K562 (cell line): ENCODE data around the gene PYCR2. TPM values are rescaled to one million over a fixed set of nuclear protein-coding genes. Genes with fewer than 3 reads are reported as not detected.

Experiments
- ATAC-seq: fragments of 200-7000 bp; cut with Tn5 transposase; 3 replicates; pipeline ENCODE4 v1.9.1; 2020; ENCODE audit warnings: moderate library complexity
- BruUV-seq: library from RNA; stranded (reverse); fragments of 400-500 nt; replicated peaks from 2 replicates; lab custom pipeline; 2021; lab: Mats Ljungman, UMichigan
- CTCF ChIA-PET: fragments of 300-600 bp; formaldehyde crosslinking; extraction: SDS; loops from one replicate; lab custom pipeline; 2021; ENCODE audit warnings: low intra/inter-chr PET ratio; lab: Yijun Ruan, JAX
- POLR2A ChIA-PET: fragments of 300-600, 350-650 bp; sonication (Branson Sonifier 250); formaldehyde crosslinking; extraction: SDS; loops from one replicate; lab custom pipeline; 2021; ENCODE audit warnings: antibody characterized with exemption, inconsistent platforms; lab: Yijun Ruan, JAX
- DNase-seq, 4 experiments: peaks; one replicate each; pipeline versions ENCODE4 v3.0.0 to v3.0.0-alpha.2; 2011 to 2018; ENCODE audit warnings: low spot score in 3 of 4, mixed read lengths in 3 of 4; ENCODE audit errors: extremely low read depth in 1 of 4
- FAIRE-seq: peaks from 2 replicates; lab custom pipeline; 2011; peaks lifted over from hg19 to GRCh38; lab: Jason Lieb, UNC
- H2AFZ ChIP-seq: 2 replicates; pipeline ENCODE4 v1.6.0; 2011; ENCODE audit warnings: low read depth, low read length, control low read depth, inconsistent platforms
- H3K27ac ChIP-seq: fragments of 200-600 bp; 3 replicates; pipeline ENCODE4 v1.8.0; 2011; ENCODE audit warnings: low read depth, mild to moderate bottlenecking, control low read depth, inconsistent platforms, low read length, moderate library complexity, mixed read lengths; ENCODE audit errors: extremely low read depth
- H3K27me3 ChIP-seq, 2 experiments: fragments of 300-600 bp in 1 of 2; 2 replicates in 1 of 2; 3 replicates in 1 of 2; pipeline versions ENCODE4 v1.6.0 to v1.8.0; 2011; ENCODE audit warnings: inconsistent platforms in 2 of 2, low read length in 2 of 2, mild to moderate bottlenecking in 1 of 2, mixed read lengths in 1 of 2, moderate library complexity in 1 of 2; ENCODE audit not compliant: control insufficient read depth in 2 of 2, insufficient read depth in 2 of 2
- H3K36me3 ChIP-seq: fragments of 300-600 bp; 3 replicates; pipeline ENCODE4 v1.8.0; 2011; ENCODE audit warnings: mild to moderate bottlenecking, low read length, inconsistent platforms; ENCODE audit not compliant: control insufficient read depth, insufficient read depth
- H3K4me1 ChIP-seq, 2 experiments: fragments of 200-600 bp in 1 of 2; replicated peaks in 1 of 2; 2 replicates in 1 of 2; 3 replicates in 1 of 2; pipeline versions ENCODE4 v1.5.1 to v1.8.0; 2011; ENCODE audit warnings: inconsistent platforms in 2 of 2, low read length in 2 of 2, mild to moderate bottlenecking in 1 of 2, mixed read lengths in 1 of 2, moderate library complexity in 1 of 2; ENCODE audit not compliant: control insufficient read depth in 2 of 2, insufficient read depth in 2 of 2
- H3K4me2 ChIP-seq: 2 replicates; pipeline ENCODE4 v1.6.1; 2011; ENCODE audit warnings: low read length, control low read depth, inconsistent platforms, mixed read lengths; ENCODE audit not compliant: insufficient read depth
- H3K4me3 ChIP-seq: fragments of 200-600 bp; sonication (generic), shearing (Covaris generic); 2 replicates; pipeline ENCODE4 v1.5.1; 2016; ENCODE audit warnings: control low read depth, inconsistent platforms
- H3K79me2 ChIP-seq: fragments of 200-600 bp; 3 replicates; pipeline ENCODE4 v1.8.0; 2011; ENCODE audit warnings: low read length, inconsistent platforms; ENCODE audit not compliant: control insufficient read depth, insufficient read depth
- H3K9ac ChIP-seq, 2 experiments: 2 replicates each; pipeline versions ENCODE4 v1.6.0 to v1.6.1; 2011; ENCODE audit warnings: low read depth in 2 of 2, low read length in 2 of 2, control low read depth in 1 of 2, inconsistent platforms in 1 of 2, mild to moderate bottlenecking in 1 of 2, mixed read lengths in 1 of 2; ENCODE audit not compliant: insufficient read depth in 1 of 2
- H3K9me1 ChIP-seq: one replicate; pipeline ENCODE4 v1.6.0; 2011; ENCODE audit warnings: inconsistent platforms, mild to moderate bottlenecking, low read length, moderate library complexity; ENCODE audit not compliant: control insufficient read depth, insufficient read depth
- H3K9me3 ChIP-seq: replicated peaks from 2 replicates; pipeline ENCODE4 v1.5.1; 2011; ENCODE audit warnings: low read depth, low read length, inconsistent platforms; ENCODE audit not compliant: control insufficient read depth, insufficient read depth
- H4K20me1 ChIP-seq: replicated peaks from 2 replicates; pipeline ENCODE4 v1.6.1; 2011; ENCODE audit warnings: low read length, inconsistent platforms, mixed read lengths; ENCODE audit not compliant: control insufficient read depth, insufficient read depth
- CBFB ChIP-seq: sonication (generic); formaldehyde crosslinking; IDR thresholded peaks from 2 replicates; pipeline ENCODE4 v1.4.0; 2020; ENCODE audit warnings: mild to moderate bottlenecking, missing genetic modification reagents
- ELF1 ChIP-seq: fragments of 200-800 bp; sonication (Bioruptor generic); IDR thresholded peaks from 2 replicates; pipeline ENCODE4 v1.6.1; 2016; ENCODE audit warnings: missing genetic modification characterization, missing compliant biosample characterization
- KDM5B ChIP-seq: fragments of 200-600 bp; sonication (generic); IDR thresholded peaks from 2 replicates; pipeline ENCODE4 v1.6.1; 2012; ENCODE audit warnings: low read depth, mild to moderate bottlenecking, moderate library complexity, low read length, control low read depth, inconsistent platforms; ENCODE audit not compliant: insufficient replicate concordance
- MIER1 ChIP-seq: fragments of 450-650 bp; IDR thresholded peaks from 2 replicates; pipeline ENCODE4 v1.6.1; 2016; ENCODE audit warnings: antibody characterized with exemption, mild to moderate bottlenecking, low read depth
- PKNOX1 ChIP-seq: fragments of 450-650 bp; IDR thresholded peaks from 2 replicates; pipeline ENCODE4 v1.6.1; 2016
- POLR2AphosphoS5 ChIP-seq: IDR thresholded peaks from 2 replicates; pipeline ENCODE4 v1.6.1; 2011; ENCODE audit warnings: mild to moderate bottlenecking, low read depth, low read length, moderate library complexity; ENCODE audit not compliant: control insufficient read depth, insufficient read depth
- POLR2G ChIP-seq: fragments of 200-400 bp; formaldehyde crosslinking; IDR thresholded peaks from 2 replicates; pipeline ENCODE4 v1.6.1; 2017; ENCODE audit warnings: low read depth, mild to moderate bottlenecking, antibody characterized with exemption, low read length, moderate library complexity
- RBFOX2 ChIP-seq: fragments of 200-400 bp; formaldehyde crosslinking; IDR thresholded peaks from 2 replicates; pipeline ENCODE4 v1.6.1; 2017; ENCODE audit warnings: low read depth, mild to moderate bottlenecking, low read length, moderate library complexity
- THAP12 ChIP-seq: fragments of 250-450 bp; sonication (Bioruptor Pico); IDR thresholded peaks from 2 replicates; pipeline ENCODE4 v1.9.0; 2021; ENCODE audit warnings: mild to moderate bottlenecking, inconsistent platforms
- ZNF212 ChIP-seq: fragments of 450-650 bp; formaldehyde crosslinking; IDR thresholded peaks from 2 replicates; pipeline ENCODE4 v1.4.0; 2020; ENCODE audit warnings: mild to moderate bottlenecking
- ZNF23 ChIP-seq: fragments of 250-450 bp; sonication (Bioruptor Pico); IDR thresholded peaks from 2 replicates; pipeline ENCODE4 v1.4.0; 2020; ENCODE audit warnings: mild to moderate bottlenecking
- WGBS: fragments of 100-300 bp; shearing (Covaris generic); methylation state at CpG from one replicate; pipeline ENCODE4 v1.1.6; 2016; ENCODE audit warnings: low coverage, mixed read lengths; ENCODE audit not compliant: insufficient coverage; ENCODE audit errors: missing lambda C conversion rate; 5-methylcytosine and 5-hydroxymethylcytosine counted together
- in situ Hi-C: fragments of 300-500 bp; cut with MboI; formaldehyde crosslinking; loops from 4 replicates; pipeline ENCODE4 v1.15.0; 2018; ENCODE audit warnings: inconsistent platforms, mixed read lengths
- intact Hi-C: fragments of 100-400 bp; cut with micrococcal nuclease; formaldehyde crosslinking; loops from 2 replicates; pipeline ENCODE4 v1.14.2; 2022
- polyA plus RNA-seq, 8 experiments: library from polyadenylated mRNA; depleted of rRNA in 4 of 8; stranded (reverse) in 5 of 8; unstranded in 3 of 8; fragments of >200 nt; fragmentation: Nextera tagmentation in 2 of 8; fragmentation: Illumina TruSeq in 1 of 8; extraction: Ambion mirVana in 2 of 8; extraction: Trizol in 1 of 8; gene quantifications; 2 replicates each; pipeline versions ENCODE4 v1.2.1 to v1.2.3, GENCODE V29; 2011 to 2014; ENCODE audit warnings: inconsistent platforms in 1 of 8, missing spikeins in 1 of 8
- total RNA-seq, 7 experiments: library from RNA; depleted of rRNA in 6 of 7; stranded (reverse); fragments of >200 nt in 6 of 7; fragmentation: Illumina TruSeq in 2 of 7; extraction: Trizol in 2 of 7; gene quantifications; 2 replicates each; pipeline versions ENCODE4 v1.2.1 to v1.2.3, GENCODE V29; 2011 to 2021; ENCODE audit warnings: low replicate concordance in 1 of 7
- TF ChIP-seq, protein P1 (sequence below): sonication (generic); formaldehyde crosslinking; IDR thresholded peaks from 2 replicates; pipeline ENCODE4 v1.9.0; 2022; ENCODE audit warnings: mild to moderate bottlenecking, missing genetic modification reagents

The PYCR2 gene
- total and polyA plus RNA-seq, 9 of the 15 experiments (the other 6 are each of a cell fraction or from before 2014, with no cell fraction given), result 5.5 to 219 (median 127) TPM

- ATAC-seq, result no peak
Measured at GRCh38 chr1:225921734-225922709, 2.0 kb downstream of the PYCR2 start.

More at GRCh38 chr1:225921734-225922709, 2.0 kb downstream of the PYCR2 start:
- Histone ChIP-seq H3K4me1 (peaks cover 25 to 53% of the 10 kb centered on the region in 2 experiments), H3K9me3 (no peaks in the 10 kb centered on the region), H3K36me3 (peaks cover 57% of the 10 kb centered on the region), H3K4me2 (peak overlapping the region; percentile 87), H2AFZ (no peak overlapping the region), H3K4me3 (no peak overlapping the region), H3K27me3 (no peaks in the 10 kb centered on the region), H3K79me2 (peaks cover 39% of the 10 kb centered on the region), H3K27ac (peak overlapping the region; percentile 93; the same call in 2 of the 3 replicates), H4K20me1 (no peaks in the 10 kb centered on the region), H3K9ac (peak overlapping the region in 1 of 2 experiments; percentile 97; a peak in 3 of 4 replicates), H3K9me1 (no peaks in the 10 kb centered on the region)
- no peak for DNase-seq
- no TSS peak for BruUV-seq
- 92% methylated on average over 23 of the region's 23 CpGs for WGBS
- POLR2A ChIA-PET, result interaction anchor here (0.6 to 1.2 kb wide), 6 partner anchors 8 to 55 kb away, joined by 3 to 4 read pairs (median 4); no protein-coding TSS in a partner anchor
- TF ChIP-seq ZNF23 (CRISPR knock-in tag) (0 out of 2 replicates have a peak, but pooled peaks have one; percentile 23), THAP12 (CRISPR knock-in tag) (no peak), RBFOX2 (peak; percentile 61), POLR2G (peak; percentile 50), KDM5B (peak; percentile 44), CBFB (CRISPR knock-in tag) (0 out of 2 replicates have a peak, but pooled peaks have one; percentile 9), MIER1 (no peak), ZNF212 (CRISPR knock-in tag) (no peak), ELF1 (tag) (peak; percentile 39; the same call in 1 of the 2 replicates), POLR2AphosphoS5 (peak; percentile 4; the same call in 1 of the 2 replicates), PKNOX1 (peak; percentile 64)
- TF ChIP-seq, protein P1, sequence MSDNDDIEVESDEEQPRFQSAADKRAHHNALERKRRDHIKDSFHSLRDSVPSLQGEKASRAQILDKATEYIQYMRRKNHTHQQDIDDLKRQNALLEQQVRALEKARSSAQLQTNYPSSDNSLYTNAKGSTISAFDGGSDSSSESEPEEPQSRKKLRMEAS, result 0 out of 2 replicates have a peak, but pooled peaks have one; percentile 14
- CTCF ChIA-PET, result no interaction called here
- in situ Hi-C loops, result no loop called here
- FAIRE-seq, result no peak
- intact Hi-C loops, result no loop called here
